AG09319 (cell line): ENCODE results near the gene CALML4.

Source experiments
- DNase-seq: peaks from one replicate; pipeline ENCODE4 v3.0.0-alpha.2; 2010; ENCODE audit warnings: low read depth; ENCODE audit errors: extremely low read depth
- TF ChIP-seq, protein P1 (sequence below): IDR thresholded peaks from 2 replicates; pipeline ENCODE4 v1.5.1; 2011; ENCODE audit warnings: low read depth, mild to moderate bottlenecking, inconsistent platforms, low read length, moderate library complexity

The CALML4 gene

GRCh38 chr15:68204776-68205557 is at the start of gene CALML4:
CALML4 (minus strand) TSS chr15:68205332; CDS start chr15:68205247, 85 bp downstream.
- TF ChIP-seq, protein P1, sequence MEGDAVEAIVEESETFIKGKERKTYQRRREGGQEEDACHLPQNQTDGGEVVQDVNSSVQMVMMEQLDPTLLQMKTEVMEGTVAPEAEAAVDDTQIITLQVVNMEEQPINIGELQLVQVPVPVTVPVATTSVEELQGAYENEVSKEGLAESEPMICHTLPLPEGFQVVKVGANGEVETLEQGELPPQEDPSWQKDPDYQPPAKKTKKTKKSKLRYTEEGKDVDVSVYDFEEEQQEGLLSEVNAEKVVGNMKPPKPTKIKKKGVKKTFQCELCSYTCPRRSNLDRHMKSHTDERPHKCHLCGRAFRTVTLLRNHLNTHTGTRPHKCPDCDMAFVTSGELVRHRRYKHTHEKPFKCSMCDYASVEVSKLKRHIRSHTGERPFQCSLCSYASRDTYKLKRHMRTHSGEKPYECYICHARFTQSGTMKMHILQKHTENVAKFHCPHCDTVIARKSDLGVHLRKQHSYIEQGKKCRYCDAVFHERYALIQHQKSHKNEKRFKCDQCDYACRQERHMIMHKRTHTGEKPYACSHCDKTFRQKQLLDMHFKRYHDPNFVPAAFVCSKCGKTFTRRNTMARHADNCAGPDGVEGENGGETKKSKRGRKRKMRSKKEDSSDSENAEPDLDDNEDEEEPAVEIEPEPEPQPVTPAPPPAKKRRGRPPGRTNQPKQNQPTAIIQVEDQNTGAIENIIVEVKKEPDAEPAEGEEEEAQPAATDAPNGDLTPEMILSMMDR = no peak
- no peak for DNase-seq

DNA sequence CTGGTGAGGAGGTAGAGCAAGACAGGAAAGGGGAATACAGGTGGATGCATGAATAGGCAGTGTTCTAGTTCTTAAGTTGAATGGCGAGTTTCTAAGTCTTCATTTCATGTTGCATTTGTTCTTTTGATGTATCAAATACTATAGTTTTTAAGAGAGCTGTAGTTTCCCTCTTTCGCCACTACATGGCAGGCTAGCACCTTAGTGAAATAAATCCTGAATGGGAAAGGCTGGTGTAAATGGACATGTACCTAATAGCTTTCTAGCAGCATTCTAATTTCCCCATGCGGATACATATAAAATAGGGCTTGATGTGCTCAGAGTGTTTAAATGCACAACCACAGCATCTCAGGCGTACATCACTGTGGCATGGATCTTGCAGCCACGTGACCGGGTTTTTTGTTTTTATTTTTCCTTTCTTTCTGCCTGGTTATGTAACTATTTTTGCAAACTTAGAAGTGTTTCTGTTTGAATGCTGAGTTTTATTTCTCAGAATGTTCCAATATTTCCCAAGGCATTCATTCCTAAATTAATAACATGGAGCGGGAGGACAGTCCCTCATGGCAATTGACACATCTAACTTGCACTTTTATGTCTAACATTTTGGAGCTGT is 47.9 kb upstream of the CALML4 start:
- TF ChIP-seq, protein P1 = peak; percentile 85
- no peak for DNase-seq

DNA sequence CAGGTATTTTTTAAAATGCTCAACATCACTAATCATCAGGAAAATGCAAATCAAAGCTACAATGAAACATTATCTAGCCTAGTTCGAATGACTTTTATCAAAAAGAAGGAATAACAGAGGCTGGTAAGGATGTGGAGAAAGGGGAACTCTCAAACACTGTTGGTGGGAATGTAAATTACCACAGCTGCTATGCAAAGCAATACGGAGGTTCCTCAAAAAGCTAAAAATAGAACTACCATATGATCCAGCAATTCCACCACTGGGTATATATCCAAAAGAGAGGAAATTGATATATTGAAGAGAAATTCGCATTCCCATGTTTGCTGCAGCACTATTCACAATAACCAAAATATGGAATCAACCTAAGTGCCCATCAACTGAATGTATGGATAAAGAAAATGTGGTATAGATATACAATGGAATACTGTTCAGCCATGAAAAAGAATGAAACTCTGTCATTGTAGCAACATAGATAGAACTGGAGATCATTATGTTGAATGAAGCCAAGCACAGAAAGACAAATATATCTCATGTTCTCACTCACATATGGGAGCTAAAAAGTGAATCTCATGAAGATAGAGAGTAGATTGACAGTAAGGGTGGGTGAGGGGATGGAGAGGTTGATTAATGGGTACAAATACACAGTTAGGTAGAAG is 44.1 kb upstream of the CALML4 start:
- TF ChIP-seq, protein P1 = no peak
- DNase-seq = no peak

DNA sequence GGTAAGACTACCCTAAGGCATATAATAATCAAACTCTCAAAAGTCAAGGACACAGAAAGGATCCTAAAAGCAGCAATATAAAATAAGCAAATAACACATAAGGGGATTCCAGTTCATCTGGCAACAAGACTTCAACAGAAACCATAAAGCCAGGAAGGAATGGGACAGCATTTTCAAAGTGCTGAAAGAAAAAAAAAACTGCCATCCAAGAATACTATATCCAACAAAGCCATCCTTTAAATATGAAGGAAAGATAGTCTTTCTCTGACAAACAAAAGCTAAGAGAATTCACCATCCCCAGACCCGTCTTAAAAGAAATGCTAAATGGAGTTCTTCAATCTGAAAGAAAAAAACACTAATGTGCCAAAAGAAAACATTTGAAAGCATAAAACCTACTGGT is 39.1 kb upstream of the CALML4 start:
- DNase-seq = no peak
- TF ChIP-seq, protein P1 = no peak

- TF ChIP-seq, protein P1 = no peak
- no peak for DNase-seq
These were observed 36.2 kb upstream of the CALML4 start for GRCh38 chr15:68241088-68241935.

DNA sequence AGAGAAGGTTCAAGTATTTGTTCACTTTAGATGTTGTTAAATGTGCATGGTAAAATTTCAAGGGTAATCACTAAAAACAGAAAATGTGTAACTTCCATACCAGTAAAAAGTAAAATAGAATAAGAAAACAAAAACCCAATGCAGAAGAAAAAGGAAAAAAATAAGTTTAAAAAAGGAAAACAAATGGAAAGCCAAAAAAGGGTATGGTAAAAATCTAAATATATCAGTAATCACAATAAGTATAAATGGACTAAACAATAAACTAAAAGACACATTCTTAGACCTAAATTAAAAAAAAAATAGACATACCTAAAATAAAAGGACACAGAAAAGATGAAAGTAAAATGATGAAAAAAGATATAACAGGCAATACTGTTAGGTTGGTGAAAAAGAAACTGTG is 33.9 kb upstream of the CALML4 start:
- no peak for DNase-seq
- TF ChIP-seq, protein P1 = no peak
